ENCODE measurements around the gene RPS3.

- TF ChIP-seq CTCF (IDR thresholded peaks at IDR 0.05 in 4 of 5, conservative IDR thresholded peaks at IDR 0.05 in 1 of 5), result no peak
- TF ChIP-seq POLR2A (IDR thresholded peaks at IDR 0.05), result peak in 1 of 2 donors; percentile 46
These were observed 29.0 kb downstream of the RPS3 start for GRCh38 chr11:75428281-75428724.
